ENCODE results near the gene GRIN2A. TPM values are rescaled to one million over a fixed set of nuclear protein-coding genes. Genes with fewer than 3 reads are reported as not detected.

Gene GRIN2A
- total RNA-seq, 1 experiment from 2014 or later = not detected

DNA sequence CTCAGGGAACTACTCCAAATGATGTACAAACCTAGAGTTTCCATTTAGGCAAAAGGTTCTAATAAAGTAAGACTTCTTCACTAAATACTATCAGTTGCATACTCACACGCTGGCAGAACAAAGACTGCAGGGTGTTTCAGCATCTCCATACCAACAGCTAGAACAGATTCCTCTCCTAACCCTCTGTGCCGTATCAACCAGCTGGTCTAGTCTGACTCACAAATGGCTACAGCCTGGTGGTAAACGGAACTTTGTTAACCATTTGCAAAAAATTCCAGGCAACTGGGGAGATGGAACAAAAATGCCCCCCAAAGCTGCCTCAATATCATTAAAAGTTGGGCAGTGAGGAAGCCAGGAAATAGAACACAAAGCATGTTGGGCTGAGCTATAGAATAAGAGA is 217.1 kb downstream of the GRIN2A start:
- Mint-ChIP-seq H3K9me3 (ENCODE audit: unreplicated experiment) (peaks cover 40% of the 10 kb centered on the region), H3K27ac (ENCODE audit: low read depth, unreplicated experiment) (no peak overlapping the region), H3K4me3 (ENCODE audit: unreplicated experiment) (no peak overlapping the region), H3K4me1 (ENCODE audit: insufficient read depth, unreplicated experiment) (no peaks in the 10 kb centered on the region), H3K36me3 (ENCODE audit: insufficient read depth, unreplicated experiment) (no peaks in the 10 kb centered on the region), H3K27me3 (ENCODE audit: insufficient read depth, unreplicated experiment) (no peaks in the 10 kb centered on the region)
- no TSS peak for BruUV-seq (replicated peaks)
- intact Hi-C loops (cut with micrococcal nuclease) = no loop called here
- no peak for DNase-seq (ENCODE audit: unreplicated experiment)
- ChIA-PET POLR2A (no interaction called here), CTCF (interaction anchor here (0.5 kb wide), 1 partner anchor 192 kb away, joined by 5 read pairs; no protein-coding TSS in a partner anchor)
- TF ChIP-seq, protein P1, sequence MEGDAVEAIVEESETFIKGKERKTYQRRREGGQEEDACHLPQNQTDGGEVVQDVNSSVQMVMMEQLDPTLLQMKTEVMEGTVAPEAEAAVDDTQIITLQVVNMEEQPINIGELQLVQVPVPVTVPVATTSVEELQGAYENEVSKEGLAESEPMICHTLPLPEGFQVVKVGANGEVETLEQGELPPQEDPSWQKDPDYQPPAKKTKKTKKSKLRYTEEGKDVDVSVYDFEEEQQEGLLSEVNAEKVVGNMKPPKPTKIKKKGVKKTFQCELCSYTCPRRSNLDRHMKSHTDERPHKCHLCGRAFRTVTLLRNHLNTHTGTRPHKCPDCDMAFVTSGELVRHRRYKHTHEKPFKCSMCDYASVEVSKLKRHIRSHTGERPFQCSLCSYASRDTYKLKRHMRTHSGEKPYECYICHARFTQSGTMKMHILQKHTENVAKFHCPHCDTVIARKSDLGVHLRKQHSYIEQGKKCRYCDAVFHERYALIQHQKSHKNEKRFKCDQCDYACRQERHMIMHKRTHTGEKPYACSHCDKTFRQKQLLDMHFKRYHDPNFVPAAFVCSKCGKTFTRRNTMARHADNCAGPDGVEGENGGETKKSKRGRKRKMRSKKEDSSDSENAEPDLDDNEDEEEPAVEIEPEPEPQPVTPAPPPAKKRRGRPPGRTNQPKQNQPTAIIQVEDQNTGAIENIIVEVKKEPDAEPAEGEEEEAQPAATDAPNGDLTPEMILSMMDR (IDR thresholded peaks at IDR 0.05; ENCODE audit: unreplicated experiment) = no peak

DNA sequence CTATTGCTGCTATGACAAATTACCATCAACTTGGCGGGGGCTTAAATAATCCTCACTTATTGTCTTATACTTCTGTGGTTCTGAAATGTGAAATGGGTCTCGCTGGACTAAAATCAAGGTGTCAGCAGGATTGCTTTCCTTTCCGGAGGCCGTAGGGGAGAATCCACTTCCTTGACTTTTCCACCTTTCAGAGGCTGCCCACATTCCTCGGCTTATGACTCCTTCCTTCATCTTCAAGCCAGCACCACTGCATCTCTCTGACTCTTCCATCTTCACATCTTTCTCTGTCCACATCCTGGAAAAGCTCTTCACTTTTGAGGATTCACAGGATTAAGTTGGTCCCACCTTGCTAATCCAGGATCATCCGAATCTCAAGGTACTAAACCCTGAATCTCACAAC is 217.8 kb downstream of the GRIN2A start:
- DNase-seq (ENCODE audit: unreplicated experiment) = no peak
- no peaks in the 10 kb centered on the region for H3K36me3 Mint-ChIP-seq (ENCODE audit: insufficient read depth, unreplicated experiment)
- no peaks in the 10 kb centered on the region for H3K27me3 Mint-ChIP-seq (ENCODE audit: insufficient read depth, unreplicated experiment)
- no TSS peak for BruUV-seq (replicated peaks)
- peaks cover 37% of the 10 kb centered on the region for H3K9me3 Mint-ChIP-seq (ENCODE audit: unreplicated experiment)
- no peaks in the 10 kb centered on the region for H3K4me1 Mint-ChIP-seq (ENCODE audit: insufficient read depth, unreplicated experiment)
- CTCF ChIA-PET = interaction anchor here (0.5 kb wide), 1 partner anchor 191 kb away, joined by 5 read pairs; no protein-coding TSS in a partner anchor
- H3K4me3 Mint-ChIP-seq (ENCODE audit: unreplicated experiment) = no peak overlapping the region
- intact Hi-C loops (cut with micrococcal nuclease) = no loop called here
- POLR2A ChIA-PET = no interaction called here
- H3K27ac Mint-ChIP-seq (ENCODE audit: low read depth, unreplicated experiment) = no peak overlapping the region
- TF ChIP-seq, protein P1 (IDR thresholded peaks at IDR 0.05; ENCODE audit: unreplicated experiment) = no peak

- CTCF ChIA-PET = no interaction called here
- BruUV-seq (replicated peaks) = no TSS peak
- TF ChIP-seq, protein P1 (IDR thresholded peaks at IDR 0.05; ENCODE audit: unreplicated experiment) = no peak
- DNase-seq (ENCODE audit: unreplicated experiment) = no peak
- no peak overlapping the region for H3K4me3 Mint-ChIP-seq (ENCODE audit: unreplicated experiment)
- no peak overlapping the region for H3K27ac Mint-ChIP-seq (ENCODE audit: low read depth, unreplicated experiment)
- no peaks in the 10 kb centered on the region for H3K4me1 Mint-ChIP-seq (ENCODE audit: insufficient read depth, unreplicated experiment)
- POLR2A ChIA-PET = no interaction called here
- H3K27me3 Mint-ChIP-seq (ENCODE audit: insufficient read depth, unreplicated experiment) = no peaks in the 10 kb centered on the region
- intact Hi-C loops (cut with micrococcal nuclease) = no loop called here
- H3K36me3 Mint-ChIP-seq (ENCODE audit: insufficient read depth, unreplicated experiment) = peaks cover 4% of the 10 kb centered on the region
- peaks cover 34% of the 10 kb centered on the region for H3K9me3 Mint-ChIP-seq (ENCODE audit: unreplicated experiment)
These were observed 224.8 kb downstream of the GRIN2A start for GRCh38 chr16:9957433-9957832.

- intact Hi-C loops (cut with micrococcal nuclease) = no loop called here
- BruUV-seq (replicated peaks) = no TSS peak
- Mint-ChIP-seq H3K4me1 (ENCODE audit: insufficient read depth, unreplicated experiment) (no peaks in the 10 kb centered on the region), H3K36me3 (ENCODE audit: insufficient read depth, unreplicated experiment) (peaks cover 4% of the 10 kb centered on the region), H3K27me3 (ENCODE audit: insufficient read depth, unreplicated experiment) (no peaks in the 10 kb centered on the region), H3K27ac (ENCODE audit: low read depth, unreplicated experiment) (no peak overlapping the region), H3K4me3 (ENCODE audit: unreplicated experiment) (no peak overlapping the region), H3K9me3 (ENCODE audit: unreplicated experiment) (peaks cover 38% of the 10 kb centered on the region)
- POLR2A ChIA-PET = no interaction called here
- TF ChIP-seq, protein P1 (IDR thresholded peaks at IDR 0.05; ENCODE audit: unreplicated experiment) = no peak
- CTCF ChIA-PET = no interaction called here
- DNase-seq (ENCODE audit: unreplicated experiment) = no peak
These were observed 225.2 kb downstream of the GRIN2A start for GRCh38 chr16:9957002-9957401.

Measured in MCF 10A (cell line).